Stomach (tissue), 4 donors: Measurements from ENCODE around the gene LZTR1.

Source experiments
- POLR2A ChIP-seq, 4 donors: fragments of 450-650 bp; IDR thresholded peaks; one replicate each; pipeline ENCODE4 v1.6.1; 2016; ENCODE audit warnings: antibody characterized with exemption in 4 of 4, control low read depth in 2 of 4, mild to moderate bottlenecking in 1 of 4, moderate library complexity in 1 of 4
- TF ChIP-seq, protein P1 (sequence below), 7 experiments: fragments of 450-650 bp in 4 of 7; fragments of 200-600 bp in 3 of 7; sonication (generic) in 3 of 7; IDR thresholded peaks; one replicate each; pipeline ENCODE4 v1.5.1; 2016 to 2019; ENCODE audit warnings: antibody characterized with exemption in 7 of 7, control low read depth in 2 of 7, mild to moderate bottlenecking in 1 of 7

DNA sequence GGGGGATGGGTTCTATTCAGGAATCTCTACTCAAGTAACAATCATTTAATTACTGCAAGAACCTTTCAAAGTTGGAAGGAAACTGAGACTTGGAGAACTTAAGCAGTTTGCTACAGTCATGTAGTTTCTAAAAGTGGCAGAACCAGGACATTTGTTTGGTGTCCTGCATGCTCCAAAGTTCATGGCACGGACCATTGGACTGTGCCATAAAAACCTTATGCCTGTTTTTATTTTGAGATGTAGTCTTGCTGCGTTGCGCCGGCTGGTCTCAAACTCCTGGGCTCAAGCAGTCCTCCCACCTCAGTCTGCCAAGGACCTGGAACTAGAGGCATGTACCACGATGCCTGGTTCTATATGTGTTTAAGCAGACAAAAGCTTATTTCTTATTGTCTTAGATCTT lies 33.6 kb upstream of the LZTR1 start:
- TF ChIP-seq, protein P1, sequence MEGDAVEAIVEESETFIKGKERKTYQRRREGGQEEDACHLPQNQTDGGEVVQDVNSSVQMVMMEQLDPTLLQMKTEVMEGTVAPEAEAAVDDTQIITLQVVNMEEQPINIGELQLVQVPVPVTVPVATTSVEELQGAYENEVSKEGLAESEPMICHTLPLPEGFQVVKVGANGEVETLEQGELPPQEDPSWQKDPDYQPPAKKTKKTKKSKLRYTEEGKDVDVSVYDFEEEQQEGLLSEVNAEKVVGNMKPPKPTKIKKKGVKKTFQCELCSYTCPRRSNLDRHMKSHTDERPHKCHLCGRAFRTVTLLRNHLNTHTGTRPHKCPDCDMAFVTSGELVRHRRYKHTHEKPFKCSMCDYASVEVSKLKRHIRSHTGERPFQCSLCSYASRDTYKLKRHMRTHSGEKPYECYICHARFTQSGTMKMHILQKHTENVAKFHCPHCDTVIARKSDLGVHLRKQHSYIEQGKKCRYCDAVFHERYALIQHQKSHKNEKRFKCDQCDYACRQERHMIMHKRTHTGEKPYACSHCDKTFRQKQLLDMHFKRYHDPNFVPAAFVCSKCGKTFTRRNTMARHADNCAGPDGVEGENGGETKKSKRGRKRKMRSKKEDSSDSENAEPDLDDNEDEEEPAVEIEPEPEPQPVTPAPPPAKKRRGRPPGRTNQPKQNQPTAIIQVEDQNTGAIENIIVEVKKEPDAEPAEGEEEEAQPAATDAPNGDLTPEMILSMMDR (IDR thresholded peaks at IDR 0.05): no peak
- TF ChIP-seq POLR2A (IDR thresholded peaks at IDR 0.05): no peak
